ENCODE data around the gene ADARB2.

DNA sequence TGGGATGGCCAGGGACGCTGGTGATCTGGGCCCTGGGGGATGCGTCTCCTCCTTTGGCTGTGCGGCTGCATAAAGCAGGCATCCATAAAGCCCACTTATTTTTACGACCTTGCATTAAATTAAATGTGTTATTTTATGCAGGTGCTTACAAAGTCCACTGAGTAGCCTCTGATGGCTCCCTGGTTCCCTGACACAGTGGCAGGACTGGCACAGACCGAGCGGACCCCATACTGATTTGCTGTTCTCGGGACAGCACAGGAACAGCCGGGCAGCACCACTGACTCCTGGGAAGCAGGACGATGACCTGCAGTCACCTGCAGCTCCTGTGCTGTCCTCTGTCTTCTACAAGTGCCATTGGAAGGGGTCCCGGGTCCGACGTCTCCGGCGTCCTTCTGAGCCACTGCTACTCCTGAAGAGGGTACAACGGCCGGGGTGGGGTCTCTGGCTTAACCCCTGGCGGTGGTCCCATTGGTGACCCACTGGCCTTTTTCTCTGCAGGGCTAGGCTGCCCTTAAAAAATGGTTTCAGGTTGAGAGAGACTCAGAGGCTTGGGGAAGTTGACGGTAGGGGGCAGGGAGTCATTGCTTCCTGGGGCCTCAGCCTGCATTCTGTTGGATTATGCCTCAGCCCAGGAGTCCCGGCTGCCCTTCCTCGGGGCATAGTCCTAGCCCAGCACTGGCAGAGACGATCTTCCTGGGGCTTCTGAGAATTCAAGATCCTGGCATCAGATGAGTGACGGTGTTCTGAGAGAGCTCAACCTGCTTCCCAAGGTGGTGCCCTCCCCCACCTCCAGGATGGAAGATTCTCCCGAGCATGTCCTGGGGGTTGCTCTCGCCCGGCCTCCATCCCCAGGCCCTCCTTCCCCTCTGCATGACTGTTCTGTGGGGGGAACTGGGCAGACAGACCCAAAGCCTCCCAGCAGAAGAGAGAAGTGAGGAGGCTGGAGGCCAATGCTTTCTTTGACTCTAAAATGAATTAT is 330.1 kb downstream of the ADARB2 start:
- TF ChIP-seq POLR2A (IDR thresholded peaks at IDR 0.05; ENCODE audit: low read depth, low read length): no peak
- TF ChIP-seq TAF1 (IDR thresholded peaks at IDR 0.05; ENCODE audit: low read depth, low read length): no peak
